NCI-H2227 treated with DMSO at 0.1 percent for 48 hours (cell line): Measurements from ENCODE around the gene NAALADL2.
"Not testable (repeated sequence)": the region's sequence is repeated elsewhere in the genome, so short reads cannot be mapped to it uniquely, and the experiment has no call there.

Source experiments
- DNase-seq: peaks from one replicate; lab custom pipeline; 2025; lab: John Stamatoyannopoulos, UW

The NAALADL2 gene

DNA sequence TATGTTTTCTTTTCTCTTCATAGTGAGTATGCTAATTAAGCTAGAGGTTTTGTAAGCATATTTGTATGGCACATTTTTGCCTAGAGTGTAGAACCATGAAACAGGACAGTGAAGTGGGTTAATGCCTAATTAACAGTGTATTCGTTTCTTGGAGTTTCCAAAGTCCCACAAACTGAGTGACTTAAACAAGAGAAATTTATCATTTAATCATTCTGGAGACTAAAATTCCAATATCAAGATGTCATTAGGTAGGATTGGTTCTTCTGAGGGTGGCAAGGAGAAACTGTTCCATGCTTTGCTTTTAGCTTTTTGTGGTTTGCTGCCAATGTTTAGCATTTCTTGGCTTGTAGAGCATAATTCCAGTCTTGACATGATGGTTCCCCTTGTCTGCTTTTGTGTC is 734.2 kb downstream of the NAALADL2 start:
- no peak for DNase-seq

DNA sequence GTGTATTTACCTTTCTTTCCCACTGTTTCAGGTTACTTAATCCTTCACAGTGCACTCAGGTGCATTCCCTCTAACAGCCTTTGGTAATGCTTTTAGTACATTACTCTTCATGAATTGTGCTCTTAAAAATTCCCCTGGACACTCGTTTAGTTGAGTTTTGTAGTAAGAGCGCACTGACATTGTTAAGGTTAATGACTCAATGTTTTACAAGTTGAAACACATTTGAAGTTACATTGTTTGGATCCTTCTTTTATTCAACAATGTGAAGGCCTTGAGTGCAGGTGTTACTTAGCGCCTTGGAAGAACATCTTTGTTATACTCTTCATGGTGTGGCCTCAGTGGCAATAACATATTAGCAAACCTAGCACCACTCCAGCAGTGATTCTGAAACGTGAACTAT is 739.6 kb downstream of the NAALADL2 start:
- DNase-seq: no peak

DNA sequence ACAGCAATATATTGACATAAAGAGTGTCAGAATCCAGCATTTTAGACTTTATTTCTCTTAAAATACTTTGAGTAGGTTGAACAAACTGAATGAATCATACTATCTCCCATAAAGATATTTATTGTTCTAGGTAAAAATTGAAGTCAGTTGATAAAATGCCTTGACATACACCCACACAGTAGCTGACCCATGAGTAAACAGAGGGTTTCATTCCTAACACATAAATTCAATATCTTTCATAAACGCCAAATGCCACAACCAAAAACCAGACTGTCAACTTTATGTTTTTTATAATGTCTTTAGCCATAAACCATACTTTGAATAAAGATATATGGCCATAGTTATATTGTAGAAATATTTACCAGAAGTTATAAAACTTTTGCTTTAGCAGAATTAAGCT is 742.4 kb downstream of the NAALADL2 start:
- DNase-seq: no peak

DNA sequence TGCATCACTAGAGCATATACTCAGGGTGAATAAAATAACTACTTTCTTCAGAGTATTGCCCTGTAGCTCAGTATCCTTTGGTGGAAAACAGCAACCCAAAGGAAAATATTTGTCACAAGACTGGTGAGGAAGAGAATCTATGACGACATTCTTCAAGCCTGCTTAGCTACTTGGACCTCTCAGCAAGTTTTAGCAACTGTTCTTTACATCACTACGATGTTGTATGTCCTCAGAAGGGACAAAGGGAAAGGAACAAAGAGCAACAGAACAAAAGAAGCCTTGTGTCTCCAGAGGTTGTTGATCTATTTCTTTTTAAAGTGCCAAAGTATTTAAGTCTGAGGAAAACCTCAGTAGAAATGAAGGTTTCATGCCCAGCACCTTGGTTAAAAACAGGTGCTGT is 746.7 kb downstream of the NAALADL2 start:
- DNase-seq: no peak

DNA sequence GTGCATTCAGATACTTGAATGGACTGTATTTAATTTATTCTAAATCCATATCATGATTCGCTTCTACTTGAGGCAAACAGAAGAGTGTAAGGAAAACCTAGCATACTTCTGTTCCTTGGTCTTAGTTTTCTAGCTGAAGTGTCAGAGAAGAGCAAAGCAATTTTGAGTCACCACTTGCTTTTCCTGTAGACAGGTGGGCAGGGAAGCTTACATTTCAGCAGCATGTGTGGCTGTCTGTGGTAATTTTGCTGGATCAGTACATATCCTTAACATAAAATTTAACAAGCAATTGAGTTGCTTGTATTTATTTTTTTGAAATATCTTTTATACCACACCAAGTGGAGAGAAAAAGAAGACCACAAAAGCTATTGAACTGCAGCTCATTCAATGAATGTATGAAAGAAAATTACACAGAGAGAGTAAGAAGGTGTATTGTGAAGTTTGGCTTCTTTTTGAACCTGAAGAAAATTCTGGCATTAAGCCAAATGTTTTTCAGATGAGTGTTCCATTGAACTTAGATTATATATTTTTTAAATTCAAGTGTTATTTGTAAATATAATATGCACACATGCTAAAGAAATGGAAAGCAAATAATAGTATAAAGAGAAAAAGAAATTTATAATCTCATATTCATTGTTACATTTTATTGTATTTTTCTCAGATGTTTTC is 747.6 kb downstream of the NAALADL2 start:
- DNase-seq: peak; percentile 59

DNA sequence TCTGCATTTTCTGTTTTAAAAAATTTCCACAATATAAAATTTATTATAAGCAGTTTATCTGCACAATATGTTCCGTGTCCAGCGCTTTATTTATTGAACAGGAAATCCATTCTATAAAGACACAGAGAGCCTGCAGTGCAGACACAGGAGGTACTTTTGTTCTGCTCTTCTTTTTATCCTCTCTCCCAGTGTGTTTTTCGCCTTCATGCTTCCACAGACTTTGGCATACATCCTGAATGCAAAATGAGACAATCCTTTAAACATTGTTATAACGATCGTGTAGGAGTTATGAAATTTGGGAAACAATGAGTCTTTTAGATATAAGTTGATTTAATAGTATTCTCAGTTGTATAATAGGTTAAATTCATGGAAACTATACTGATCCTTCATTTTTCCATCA is 749.2 kb downstream of the NAALADL2 start:
- DNase-seq: no peak

DNA sequence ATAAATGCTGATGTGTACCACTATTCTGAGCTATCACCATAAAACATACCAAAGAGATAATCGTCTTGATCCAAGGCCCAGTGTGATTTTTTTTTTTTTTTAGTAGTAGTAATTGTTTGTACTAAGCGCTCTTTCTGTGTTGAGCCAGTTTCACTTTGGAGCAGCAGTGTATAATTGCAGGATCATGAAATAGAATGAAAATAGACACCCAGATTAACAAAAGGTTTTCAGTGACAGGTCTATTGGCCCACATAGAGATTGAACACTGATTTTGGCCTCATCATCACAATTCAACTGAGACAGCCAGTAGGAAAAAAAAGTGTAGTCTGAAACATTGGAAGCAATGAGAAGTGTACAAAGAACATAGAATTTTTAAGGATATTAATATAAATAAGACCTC is 749.8 kb downstream of the NAALADL2 start:
- DNase-seq: peak; percentile 14

DNA sequence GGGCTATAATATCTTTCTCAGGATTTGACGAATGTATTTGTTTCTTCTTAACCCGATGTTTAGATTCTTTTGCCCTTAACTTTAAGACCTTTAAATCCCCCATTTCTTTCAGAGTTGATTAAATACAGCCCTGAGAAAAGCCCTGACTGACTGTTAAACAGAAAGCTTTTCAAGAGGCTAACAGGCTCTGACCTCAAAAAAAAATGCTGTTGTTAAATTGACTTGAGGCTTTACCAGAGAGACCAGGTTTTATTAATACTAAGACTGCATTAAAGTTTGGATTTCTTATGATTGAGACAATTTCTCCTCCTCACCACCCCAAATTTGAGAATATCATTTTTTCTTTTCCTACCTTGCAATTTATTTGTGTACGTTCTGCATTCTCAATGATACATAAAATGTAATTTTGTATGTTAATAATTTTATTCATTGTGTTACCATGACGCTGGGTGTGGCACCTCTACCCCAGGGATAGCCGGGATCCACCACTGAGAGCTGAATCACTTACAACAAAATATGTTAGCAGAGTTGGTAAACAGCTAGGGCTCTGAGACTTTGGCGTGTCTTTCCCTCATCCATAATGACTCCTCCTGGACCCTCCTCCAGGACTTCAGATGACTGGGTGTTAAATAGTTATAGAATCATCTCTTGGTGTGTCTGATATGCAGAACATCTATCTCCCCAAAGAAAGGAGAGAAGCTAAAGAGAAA is 753.5 kb downstream of the NAALADL2 start:
- DNase-seq: peak; percentile 5

DNA sequence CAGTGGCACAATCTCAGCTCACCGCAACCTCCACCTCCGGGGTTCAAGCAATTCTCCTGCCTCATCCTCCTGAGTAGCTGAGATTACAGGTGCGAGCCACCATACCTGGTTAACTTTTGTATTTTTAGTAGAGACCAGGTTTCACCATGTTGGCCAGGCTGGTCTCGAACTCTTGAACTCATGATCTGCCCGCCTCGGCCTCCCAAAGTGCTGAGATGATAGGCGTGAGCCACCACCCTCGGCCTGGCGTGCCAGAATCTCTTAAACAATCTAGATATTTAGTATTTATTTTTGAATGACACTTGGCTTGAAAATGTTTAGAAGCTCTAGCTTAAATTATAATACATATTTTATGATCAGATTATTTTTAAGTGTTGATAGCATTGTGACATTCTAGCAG is 755.0 kb downstream of the NAALADL2 start:
- DNase-seq: not testable (repeated sequence)

DNA sequence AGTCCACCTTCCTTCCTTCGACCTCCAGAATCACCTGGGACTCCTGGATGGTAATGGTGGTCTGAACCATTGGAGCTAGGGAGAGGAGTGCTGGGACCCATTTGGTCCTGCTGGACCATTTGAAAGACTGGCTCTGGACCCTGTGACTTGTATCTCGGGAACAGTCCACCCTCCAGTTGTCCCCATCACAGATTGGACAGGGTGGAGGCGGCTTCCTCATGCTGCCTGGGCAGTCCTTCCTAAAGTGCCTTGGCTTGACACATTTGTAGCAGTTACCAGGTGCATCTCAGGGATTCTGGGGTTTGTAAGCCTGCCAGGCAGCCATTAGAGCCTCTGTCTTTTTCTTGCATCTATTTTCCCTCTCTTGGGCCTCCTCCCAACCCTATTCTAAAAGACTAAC is 758.1 kb downstream of the NAALADL2 start:
- DNase-seq: no peak

DNA sequence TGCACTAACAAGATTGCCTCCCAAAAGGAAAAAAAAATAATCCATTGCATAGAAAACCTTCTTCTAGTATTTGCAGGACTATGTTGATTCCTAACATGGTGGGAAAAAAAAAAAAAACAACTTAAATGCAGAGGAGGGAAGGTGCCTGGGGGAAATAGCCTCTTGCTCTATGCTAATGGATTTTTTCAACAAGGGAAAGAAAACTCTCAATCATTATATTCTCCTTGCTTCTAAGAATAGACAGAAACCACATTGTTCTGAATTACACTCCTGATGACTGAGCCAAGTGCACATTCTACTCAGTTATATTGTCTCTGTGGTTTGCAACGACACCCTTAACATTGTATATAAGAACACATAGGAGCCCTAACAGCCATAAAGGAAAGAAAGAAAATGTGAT is 760.2 kb downstream of the NAALADL2 start:
- DNase-seq: no peak

DNA sequence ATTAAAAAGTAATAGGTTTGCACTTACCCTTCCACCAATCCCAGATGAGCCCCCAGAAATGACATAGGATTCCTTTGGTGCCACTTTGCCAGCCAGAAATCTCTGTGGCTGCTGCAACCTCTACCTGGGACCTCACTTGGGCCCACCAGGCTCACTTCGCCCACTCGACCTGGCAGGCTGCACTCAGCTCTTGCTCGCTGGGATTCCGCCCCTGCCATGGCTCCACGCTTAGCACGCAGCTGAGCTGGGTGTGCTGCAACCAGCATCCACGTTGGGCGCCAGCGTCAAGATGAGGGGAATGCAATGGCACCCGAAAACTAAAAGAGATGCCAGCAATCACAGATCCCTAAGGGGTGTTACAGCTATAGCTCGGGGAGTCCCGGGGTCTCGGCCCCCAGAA is 761.0 kb downstream of the NAALADL2 start:
- DNase-seq: no peak

DNA sequence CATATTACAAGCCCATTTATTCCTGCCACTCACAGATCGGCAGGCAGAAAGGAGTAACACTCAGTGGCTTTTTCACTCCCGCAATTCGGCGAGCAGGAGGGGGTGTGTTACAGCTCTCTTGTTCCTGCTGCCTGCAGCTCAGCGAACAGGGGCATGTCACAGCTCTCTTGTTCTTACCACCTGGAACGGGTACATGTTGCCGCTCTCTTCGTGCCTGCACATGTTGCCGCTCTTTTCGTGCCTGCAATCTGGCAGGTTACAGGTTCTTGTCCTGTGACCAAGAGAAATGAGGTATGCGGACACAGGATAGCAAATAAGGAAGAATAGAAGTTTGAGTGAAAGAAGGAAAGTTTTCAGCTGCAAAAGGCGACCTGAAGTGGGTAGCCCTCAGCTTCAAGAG is 761.4 kb downstream of the NAALADL2 start:
- no peak for DNase-seq

DNA sequence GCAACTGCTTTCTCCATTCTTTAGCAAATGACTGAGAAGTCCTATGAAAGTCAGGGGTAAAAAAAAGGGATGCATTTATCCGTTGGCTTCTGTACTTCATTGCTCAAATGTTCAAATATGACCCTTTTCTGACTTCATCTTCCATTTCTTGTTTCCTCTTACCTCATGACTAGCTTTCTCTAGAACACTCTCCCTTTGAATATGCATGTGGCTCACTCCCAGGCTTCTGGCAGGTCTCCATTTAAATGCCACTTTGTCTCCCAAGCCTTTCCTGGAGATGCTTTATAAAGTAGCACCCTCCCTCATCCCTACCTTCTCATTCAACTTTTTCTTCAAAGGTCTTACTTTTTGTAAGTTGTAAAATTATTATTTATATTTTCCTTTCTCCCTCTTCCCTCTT is 781.8 kb downstream of the NAALADL2 start:
- no peak for DNase-seq

DNA sequence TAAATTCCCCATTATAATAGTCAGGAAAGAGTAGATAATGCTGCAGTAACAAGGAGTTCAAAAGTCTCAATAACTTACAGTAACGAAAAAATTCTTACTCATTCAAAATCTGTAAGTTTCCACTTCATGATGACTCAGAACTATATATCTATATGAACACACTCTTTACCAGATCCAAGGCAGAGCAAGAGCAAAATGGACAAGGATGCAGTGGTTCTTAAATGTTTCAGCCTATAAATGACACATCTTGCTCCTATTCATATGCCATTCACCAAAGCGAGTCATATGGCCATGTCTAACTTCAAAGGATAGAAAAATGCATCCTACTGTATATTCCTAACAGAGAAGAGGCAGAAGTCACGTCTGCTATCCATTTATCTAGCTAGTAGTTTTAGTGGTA is 787.7 kb downstream of the NAALADL2 start:
- no peak for DNase-seq

DNA sequence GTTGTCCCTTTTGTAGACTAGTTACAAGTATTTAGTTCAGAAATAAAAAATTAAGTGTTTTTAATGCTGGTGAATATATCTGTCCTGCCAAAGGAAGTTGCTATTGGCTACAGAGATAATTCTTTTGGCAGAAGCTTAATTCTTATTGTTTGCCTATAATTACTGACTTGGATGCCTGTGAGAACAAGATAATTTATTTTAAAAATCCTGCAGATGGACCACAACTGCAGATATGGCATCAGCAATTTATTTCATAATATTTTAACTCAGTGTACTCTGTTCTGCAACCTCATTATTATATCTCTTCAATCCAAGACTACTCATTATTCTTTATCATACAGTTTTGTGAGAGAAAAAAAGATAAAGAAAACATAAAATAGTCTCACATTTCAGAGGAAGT is 789.8 kb downstream of the NAALADL2 start:
- DNase-seq: no peak

DNA sequence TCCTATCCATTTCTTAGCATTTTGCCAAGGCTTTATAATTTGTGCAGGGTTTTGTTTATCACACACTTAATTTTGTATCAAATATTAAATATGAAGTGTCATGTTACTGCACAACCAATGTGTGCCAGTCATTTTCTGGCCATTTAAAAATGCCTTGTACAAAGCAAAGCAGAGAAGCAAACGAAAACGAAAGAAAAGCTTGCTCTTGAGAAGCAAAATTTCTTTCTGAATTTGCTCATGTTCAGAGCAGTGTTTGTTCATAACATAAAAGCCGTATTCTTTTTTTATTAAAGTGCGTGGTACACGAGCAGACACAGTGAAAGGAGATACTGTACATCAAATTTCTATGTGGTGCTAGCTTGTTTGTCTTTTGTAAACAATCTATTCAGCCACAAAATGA is 792.6 kb downstream of the NAALADL2 start:
- no peak for DNase-seq

DNA sequence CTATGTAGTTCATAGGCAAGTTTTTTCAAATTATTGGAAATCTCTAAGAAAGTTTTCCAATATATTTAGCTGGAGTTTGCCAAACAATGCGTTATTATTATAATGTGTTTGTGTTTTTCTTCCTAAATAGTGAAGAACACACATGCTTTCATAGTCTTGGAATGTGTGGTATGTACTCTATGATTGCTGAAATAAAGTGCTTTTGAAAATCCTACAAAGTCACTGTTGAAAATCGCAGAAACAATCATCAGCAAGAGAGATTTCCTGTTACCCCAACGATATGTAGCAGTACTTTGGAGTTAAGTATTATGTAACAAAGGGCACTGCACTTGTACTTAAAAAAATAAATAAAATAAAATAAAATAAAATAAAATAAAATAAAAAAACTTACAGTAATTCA is 796.2 kb downstream of the NAALADL2 start:
- DNase-seq: no peak

DNA sequence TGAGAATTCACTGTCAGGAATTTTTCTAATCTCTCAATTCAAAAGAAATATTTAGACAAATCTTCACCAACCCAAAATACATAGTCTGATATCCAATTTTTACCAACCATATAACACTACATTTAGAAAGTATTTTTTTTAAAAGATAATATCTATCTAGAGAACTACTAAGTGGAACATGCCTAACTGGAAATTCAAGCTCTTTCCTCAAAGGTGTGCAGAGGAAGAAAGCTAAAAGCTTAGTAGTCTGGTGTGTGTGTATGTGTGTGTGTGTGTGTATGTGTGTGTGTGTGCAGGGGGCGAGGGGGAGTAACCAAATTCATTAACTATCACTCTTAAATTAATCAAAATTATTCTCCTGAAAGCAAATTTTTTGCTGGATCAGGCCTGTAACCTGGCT is 797.3 kb downstream of the NAALADL2 start:
- no peak for DNase-seq

DNA sequence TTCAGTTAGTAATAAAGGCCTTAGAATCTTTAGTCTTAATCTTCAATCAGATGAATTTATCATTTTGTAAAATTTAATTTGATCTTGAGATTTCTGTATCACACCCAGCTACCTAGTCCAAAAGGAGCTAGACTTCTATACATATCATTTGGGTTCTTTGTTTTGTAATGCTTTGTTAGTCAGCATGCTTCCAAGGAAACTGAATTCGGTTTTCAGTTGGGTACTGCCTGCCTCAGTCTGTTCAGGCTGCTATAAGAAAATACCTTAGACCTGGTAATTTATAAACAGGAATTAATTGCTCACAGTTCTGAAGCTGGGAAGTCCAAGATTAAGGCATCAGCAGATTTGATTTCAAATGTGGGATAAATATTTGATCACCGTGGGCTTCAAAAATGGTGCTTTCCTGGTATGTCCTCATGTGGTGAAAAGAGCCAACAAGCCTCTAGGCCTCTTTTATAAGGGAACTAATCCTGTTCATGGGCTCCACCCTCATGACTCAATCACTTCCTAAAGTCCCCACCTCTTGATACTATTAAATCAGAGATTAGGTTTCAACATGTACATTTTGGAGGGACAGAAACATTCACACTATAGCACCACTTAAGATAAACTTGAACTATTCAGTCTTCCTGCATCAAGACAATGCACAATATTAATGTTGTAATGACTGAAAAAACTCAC is 800.7 kb downstream of the NAALADL2 start:
- DNase-seq: no peak

DNA sequence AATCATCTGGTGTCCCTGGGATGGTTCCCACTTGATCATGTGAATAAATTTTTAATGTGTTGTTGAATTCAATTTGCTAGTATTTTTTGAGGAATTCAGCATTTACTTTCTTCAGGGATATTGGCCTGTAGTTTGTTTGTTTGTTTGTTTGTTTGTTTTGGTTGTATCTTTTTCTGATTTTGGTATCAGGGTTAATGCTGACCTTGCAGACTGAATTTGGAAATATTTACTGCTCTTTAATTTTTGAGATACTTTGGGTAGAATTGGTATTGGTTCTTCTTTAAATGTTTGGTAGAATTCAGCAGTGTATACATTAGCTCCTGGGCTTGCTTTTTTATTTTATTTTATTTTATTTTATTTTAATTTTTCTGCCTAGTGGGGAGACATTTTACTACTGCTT is 803.7 kb downstream of the NAALADL2 start:
- no peak for DNase-seq

DNA sequence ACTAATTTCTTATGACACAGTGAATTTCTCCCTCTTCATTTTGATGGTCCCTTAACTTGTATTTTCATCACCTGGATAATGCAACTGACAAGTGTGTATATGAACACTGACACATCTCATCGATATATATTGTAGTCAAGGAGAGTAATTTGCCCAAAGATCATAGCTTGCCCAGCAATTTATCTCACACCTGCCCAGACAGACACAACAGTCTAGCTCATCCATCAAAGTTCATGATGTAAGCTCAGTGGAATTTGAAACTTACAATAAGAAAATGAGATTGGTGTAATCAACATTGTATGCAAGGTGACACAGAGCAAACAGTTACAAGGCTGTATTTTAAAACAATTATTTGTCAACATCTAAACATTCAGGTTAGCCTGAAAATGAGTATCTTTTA is 805.8 kb downstream of the NAALADL2 start:
- DNase-seq: no peak

DNA sequence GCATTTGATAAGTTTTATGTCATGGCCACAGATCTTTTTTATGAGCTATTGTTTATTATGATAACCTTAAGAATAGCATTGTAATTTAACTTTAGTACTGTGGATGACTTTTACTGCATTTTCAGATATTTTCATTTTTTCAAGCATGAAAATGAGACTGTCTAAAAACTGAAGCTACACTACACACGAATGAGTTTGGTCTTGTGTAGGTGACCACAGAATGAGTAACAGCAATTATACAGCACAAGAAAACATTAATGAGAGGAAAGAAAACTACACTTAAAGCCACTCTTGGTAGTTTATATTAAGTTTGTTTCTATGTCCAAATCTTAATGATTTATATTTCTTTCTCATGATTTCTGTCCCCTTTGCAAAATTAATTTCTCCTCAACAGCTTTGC is 809.2 kb downstream of the NAALADL2 start:
- no peak for DNase-seq
